Measurements from ENCODE around the gene MLH1.

DNA sequence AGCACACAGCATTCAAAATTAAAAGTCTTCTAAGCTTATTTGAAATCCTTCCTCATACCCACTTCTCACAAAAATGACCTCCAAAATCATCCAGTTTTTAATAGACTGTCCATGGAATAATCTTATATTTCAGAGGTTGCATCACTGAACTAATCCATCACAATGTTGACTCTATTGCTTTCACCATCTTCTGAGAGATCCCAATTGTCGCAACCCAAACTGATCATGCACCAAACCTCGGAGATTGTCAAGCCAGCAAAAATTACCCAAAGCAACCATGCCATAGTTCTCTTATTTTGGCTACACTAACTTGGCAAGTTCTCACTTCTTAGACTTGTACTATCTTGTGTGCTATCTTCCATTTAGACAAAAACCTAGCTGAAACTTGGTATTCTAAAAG, 105.6 kb downstream of the MLH1 start:
- TF ChIP-seq, protein P1, sequence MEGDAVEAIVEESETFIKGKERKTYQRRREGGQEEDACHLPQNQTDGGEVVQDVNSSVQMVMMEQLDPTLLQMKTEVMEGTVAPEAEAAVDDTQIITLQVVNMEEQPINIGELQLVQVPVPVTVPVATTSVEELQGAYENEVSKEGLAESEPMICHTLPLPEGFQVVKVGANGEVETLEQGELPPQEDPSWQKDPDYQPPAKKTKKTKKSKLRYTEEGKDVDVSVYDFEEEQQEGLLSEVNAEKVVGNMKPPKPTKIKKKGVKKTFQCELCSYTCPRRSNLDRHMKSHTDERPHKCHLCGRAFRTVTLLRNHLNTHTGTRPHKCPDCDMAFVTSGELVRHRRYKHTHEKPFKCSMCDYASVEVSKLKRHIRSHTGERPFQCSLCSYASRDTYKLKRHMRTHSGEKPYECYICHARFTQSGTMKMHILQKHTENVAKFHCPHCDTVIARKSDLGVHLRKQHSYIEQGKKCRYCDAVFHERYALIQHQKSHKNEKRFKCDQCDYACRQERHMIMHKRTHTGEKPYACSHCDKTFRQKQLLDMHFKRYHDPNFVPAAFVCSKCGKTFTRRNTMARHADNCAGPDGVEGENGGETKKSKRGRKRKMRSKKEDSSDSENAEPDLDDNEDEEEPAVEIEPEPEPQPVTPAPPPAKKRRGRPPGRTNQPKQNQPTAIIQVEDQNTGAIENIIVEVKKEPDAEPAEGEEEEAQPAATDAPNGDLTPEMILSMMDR (IDR thresholded peaks at IDR 0.05; ENCODE audit: poor library complexity), result no peak
- no peak for TF ChIP-seq EZH2phosphoT487 (IDR thresholded peaks at IDR 0.05; ENCODE audit: low read depth, severe bottlenecking, unreplicated experiment)

Data from hepatocyte (in vitro differentiated cells).